GM18502 (cell line): ENCODE data around the gene RPAIN.

Source experiments
- ATAC-seq: cut with Tn5 transposase; IDR thresholded peaks from one replicate; pipeline ENCODE4 v1.9.1; 2021; ENCODE audit warnings: mild to moderate bottlenecking; ENCODE audit not compliant: unreplicated experiment, poor library complexity

The RPAIN gene

DNA sequence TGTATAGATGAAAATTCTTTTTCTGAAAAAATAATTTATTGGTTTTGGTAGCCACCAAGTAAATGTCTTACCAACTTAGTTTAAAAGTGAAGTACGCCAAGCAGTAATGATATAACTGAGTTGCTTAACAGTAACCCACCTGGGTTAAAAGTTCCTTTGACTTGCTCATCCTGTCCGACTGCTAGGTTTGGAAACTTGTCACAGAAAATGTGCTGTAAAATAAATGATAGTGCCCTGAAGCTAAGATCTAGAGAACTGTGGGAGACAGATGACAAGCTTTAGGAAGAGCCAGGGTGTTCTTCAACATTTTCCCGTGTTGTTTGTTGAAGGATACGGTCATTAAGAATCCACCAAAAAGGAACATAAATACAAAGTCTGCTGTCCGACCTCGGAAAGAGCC, 61.0 kb downstream of the RPAIN start:
- no peak for ATAC-seq

DNA sequence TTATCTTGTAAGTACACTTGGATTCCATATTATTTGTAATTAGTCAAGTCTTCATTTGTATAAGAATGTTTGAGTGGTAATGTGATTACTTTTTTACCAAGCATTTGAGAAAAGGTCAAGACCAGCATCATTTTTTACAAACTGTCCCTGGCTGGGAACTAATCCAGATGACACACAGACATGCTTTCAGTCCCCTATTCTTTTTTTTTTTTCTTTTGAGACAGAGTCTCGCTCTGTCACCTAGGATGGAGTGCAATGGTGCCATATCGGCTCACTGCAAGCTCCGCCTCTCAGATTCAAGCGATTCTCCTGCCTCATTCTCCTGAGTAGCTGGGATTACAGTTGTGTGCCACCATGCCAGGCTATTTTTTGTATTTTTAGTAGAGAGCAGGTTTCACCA, 61.5 kb downstream of the RPAIN start:
- ATAC-seq = no peak
